ENCODE results near the gene GSG1L.
"Not testable (repeated sequence)": the region's sequence is repeated elsewhere in the genome, so short reads cannot be mapped to it uniquely, and the experiment has no call there.

GSG1L gene

GRCh38 chr16:27980919-27981700 is 82.4 kb downstream of the GSG1L start:
- DNase-seq (ENCODE audit: low read depth in 2 of 2), result no peak

GRCh38 chr16:27980076-27980775 is 83.3 kb downstream of the GSG1L start:
- no peak for DNase-seq (ENCODE audit: low read depth in 2 of 2)

GRCh38 chr16:27979668-27980067 is 83.8 kb downstream of the GSG1L start:
- DNase-seq (ENCODE audit: low read depth in 2 of 2), result not testable (repeated sequence)

GRCh38 chr16:27978876-27979275 is 84.6 kb downstream of the GSG1L start:
- DNase-seq (ENCODE audit: low read depth in 2 of 2), result no peak

- DNase-seq (ENCODE audit: low read depth in 2 of 2), result no peak
These were observed 85.5 kb downstream of the GSG1L start for GRCh38 chr16:27977966-27978365.

- DNase-seq (ENCODE audit: low read depth in 2 of 2), result no peak
These were observed 86.5 kb downstream of the GSG1L start for GRCh38 chr16:27976990-27977389.

GRCh38 chr16:27974896-27975540 is 88.5 kb downstream of the GSG1L start:
- DNase-seq (ENCODE audit: low read depth in 2 of 2), result no peak

GRCh38 chr16:27973678-27974077 is 89.8 kb downstream of the GSG1L start:
- no peak for DNase-seq (ENCODE audit: low read depth in 2 of 2)

- DNase-seq (ENCODE audit: low read depth in 2 of 2), result peak in 1 of 2 donors; percentile 11
These were observed 91.0 kb downstream of the GSG1L start for GRCh38 chr16:27972500-27972899.

- no peak for DNase-seq (ENCODE audit: low read depth in 2 of 2)
These were observed 93.9 kb downstream of the GSG1L start for GRCh38 chr16:27969574-27969973.

GRCh38 chr16:27967169-27967568 is 96.3 kb downstream of the GSG1L start:
- DNase-seq (ENCODE audit: low read depth in 2 of 2), result no peak

- DNase-seq (ENCODE audit: low read depth in 2 of 2), result no peak
These were observed 96.8 kb downstream of the GSG1L start for GRCh38 chr16:27966756-27967155.

- DNase-seq (ENCODE audit: low read depth in 2 of 2), result no peak
These were observed 97.7 kb downstream of the GSG1L start for GRCh38 chr16:27965801-27966200.

GRCh38 chr16:27963471-27963965 is 100.0 kb downstream of the GSG1L start:
- no peak for DNase-seq (ENCODE audit: low read depth in 2 of 2)

GRCh38 chr16:27962197-27962596 is 101.3 kb downstream of the GSG1L start:
- DNase-seq (ENCODE audit: low read depth in 2 of 2), result no peak

- DNase-seq (ENCODE audit: low read depth in 2 of 2), result no peak
These were observed 102.3 kb downstream of the GSG1L start for GRCh38 chr16:27961296-27961620.

- DNase-seq (ENCODE audit: low read depth in 2 of 2), result no peak
These were observed 102.8 kb downstream of the GSG1L start for GRCh38 chr16:27960619-27961295.

- DNase-seq (ENCODE audit: low read depth in 2 of 2), result no peak
These were observed 103.6 kb downstream of the GSG1L start for GRCh38 chr16:27959914-27960313.

- no peak for DNase-seq (ENCODE audit: low read depth in 2 of 2)
These were observed 109.3 kb downstream of the GSG1L start for GRCh38 chr16:27954191-27954590.

GRCh38 chr16:27952811-27953210 is 110.7 kb downstream of the GSG1L start:
- no peak for DNase-seq (ENCODE audit: low read depth in 2 of 2)

- no peak for DNase-seq (ENCODE audit: low read depth in 2 of 2)
These were observed 111.9 kb downstream of the GSG1L start for GRCh38 chr16:27951489-27952120.

Data from stimulated activated CD8-positive, alpha-beta memory T cell treated with anti-CD3 and anti-CD28 coated beads, Interleukin-2, amount 100 ng/mL, for 1 hour (primary cell).